Choroid plexus epithelial cell (primary cell): ENCODE data around the gene CDH18.
A peak's percentile ranks its signal among the peaks of the same experiment; 100 is the strongest.

ENCODE experiments used
- DNase-seq: peaks from one replicate; pipeline ENCODE4 v3.0.0-alpha.2; 2010; ENCODE audit warnings: low read depth
- H3K4me3 ChIP-seq: 2 replicates; pipeline ENCODE4 v1.5.1; 2011; ENCODE audit warnings: low read depth, mild to moderate bottlenecking, control low read depth, low read length, moderate library complexity
- CTCF ChIP-seq: conservative IDR thresholded peaks from 2 replicates; pipeline ENCODE4 v1.5.1; 2011; ENCODE audit warnings: low read depth, mild to moderate bottlenecking, control low read depth, inconsistent platforms, low read length, moderate library complexity

CDH18 gene, protein sequence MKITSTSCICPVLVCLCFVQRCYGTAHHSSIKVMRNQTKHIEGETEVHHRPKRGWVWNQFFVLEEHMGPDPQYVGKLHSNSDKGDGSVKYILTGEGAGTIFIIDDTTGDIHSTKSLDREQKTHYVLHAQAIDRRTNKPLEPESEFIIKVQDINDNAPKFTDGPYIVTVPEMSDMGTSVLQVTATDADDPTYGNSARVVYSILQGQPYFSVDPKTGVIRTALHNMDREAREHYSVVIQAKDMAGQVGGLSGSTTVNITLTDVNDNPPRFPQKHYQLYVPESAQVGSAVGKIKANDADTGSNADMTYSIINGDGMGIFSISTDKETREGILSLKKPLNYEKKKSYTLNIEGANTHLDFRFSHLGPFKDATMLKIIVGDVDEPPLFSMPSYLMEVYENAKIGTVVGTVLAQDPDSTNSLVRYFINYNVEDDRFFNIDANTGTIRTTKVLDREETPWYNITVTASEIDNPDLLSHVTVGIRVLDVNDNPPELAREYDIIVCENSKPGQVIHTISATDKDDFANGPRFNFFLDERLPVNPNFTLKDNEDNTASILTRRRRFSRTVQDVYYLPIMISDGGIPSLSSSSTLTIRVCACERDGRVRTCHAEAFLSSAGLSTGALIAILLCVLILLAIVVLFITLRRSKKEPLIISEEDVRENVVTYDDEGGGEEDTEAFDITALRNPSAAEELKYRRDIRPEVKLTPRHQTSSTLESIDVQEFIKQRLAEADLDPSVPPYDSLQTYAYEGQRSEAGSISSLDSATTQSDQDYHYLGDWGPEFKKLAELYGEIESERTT

DNA sequence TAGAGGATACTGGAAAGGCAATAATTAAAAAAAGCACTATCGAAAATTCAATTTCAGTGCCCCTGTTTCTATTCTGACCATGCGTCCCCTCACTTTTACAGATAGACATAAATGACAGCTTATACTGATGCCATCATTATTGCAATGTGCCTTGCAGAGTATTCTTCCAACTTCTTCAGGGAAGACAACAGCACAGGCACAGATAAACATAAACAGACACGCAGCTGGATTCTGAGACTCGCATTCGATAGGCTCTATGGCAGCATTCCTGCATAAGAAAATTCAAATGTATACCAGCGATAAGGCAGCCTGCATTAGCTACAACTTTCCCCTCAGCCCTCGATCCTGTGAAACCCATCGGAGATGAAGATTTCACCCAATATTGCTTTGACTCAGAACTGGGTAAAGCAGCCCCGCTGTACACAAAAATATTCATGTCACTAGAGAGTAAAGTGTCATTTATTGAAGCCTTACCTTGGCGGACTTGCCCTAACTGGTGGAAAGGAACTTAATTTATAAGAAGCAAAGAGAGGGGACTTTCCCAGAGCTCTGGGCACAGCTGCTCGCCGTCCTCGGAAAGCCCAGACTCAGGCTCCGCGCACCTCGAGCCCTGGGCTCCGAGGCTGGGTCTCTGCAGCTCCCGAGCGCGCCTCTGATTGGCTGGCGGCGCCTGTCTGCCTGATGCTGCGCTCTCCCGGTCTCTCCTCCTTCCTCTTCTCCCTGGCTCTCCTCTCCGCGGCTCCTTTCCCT lies at the start of gene CDH18:
CDH18 (minus strand) TSS at position 589 of the 750 bp plus-strand sequence. CDS start 149,214 bp downstream, outside the sequence.
- H3K4me3 ChIP-seq, result peak within 1 kb of the TSS; percentile 25
- no peak for TF ChIP-seq CTCF
- peak; percentile 39 for DNase-seq

- no peak overlapping the region for H3K4me3 ChIP-seq
- TF ChIP-seq CTCF, result no peak
- no peak for DNase-seq
Measured at GRCh38 chr5:20034717-20035116, 46.7 kb upstream of the CDH18 start.

GRCh38 chr5:20033881-20034280 lies 45.9 kb upstream of the CDH18 start:
- H3K4me3 ChIP-seq, result no peak overlapping the region
- DNase-seq, result no peak
- no peak for TF ChIP-seq CTCF

DNA sequence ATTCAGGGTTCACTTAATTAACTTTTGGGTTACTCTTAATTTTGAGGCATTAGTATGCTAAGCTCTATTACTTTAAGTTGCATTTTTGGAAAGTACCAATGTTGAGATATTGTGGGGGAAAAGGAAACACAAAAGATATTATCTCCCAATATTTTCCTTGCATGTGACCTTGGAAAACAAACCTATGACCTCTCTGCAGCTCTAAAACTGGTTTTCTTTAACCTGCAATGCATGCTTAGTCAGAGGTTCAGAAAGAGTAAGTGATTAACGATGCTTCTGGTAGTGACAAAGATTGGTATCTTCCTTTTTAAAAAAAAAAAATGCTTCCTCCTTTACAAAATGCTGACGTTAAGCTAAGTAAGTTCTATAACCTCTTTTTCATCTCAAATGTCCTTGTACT lies 44.9 kb upstream of the CDH18 start:
- no peak for TF ChIP-seq CTCF
- peak; percentile 3 for DNase-seq
- H3K4me3 ChIP-seq, result no peak overlapping the region

DNA sequence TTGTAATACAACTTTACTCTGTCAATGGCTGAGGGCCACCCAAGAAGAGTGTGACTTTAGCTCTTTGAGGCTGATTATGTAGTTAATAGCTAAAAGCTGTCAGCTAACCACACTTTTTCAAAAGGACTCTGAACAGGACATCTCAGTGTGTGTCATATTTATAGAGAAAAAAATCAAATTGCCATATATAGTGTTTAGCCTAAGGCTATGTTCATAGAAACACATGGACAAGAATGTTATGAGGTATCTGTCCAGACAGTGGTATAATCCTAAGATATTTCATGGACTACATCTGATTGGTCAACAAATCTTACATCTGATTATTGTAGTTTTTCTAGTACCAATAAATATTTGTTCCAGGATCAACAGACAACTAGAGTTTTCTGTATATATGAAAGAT lies 42.1 kb upstream of the CDH18 start:
- no peak for TF ChIP-seq CTCF
- H3K4me3 ChIP-seq, result no peak overlapping the region
- DNase-seq, result no peak

DNA sequence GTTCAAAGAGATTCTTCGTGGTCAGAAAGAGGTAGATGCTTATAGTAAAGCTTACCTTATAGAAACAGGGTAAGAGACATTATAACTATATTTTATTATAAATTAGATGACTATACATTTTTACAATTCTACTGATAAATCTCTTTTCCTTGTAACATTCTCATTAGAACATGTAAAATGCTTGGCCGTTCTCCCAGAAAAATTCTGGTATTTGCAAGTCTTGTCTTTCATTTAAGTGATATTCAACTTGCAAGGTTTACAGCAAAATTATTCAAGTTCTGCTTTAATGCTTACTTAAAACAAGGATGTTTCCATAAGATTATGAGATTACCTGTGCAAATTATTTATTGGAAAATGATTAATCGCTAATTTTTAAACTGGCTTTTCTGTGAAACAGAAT lies 41.3 kb upstream of the CDH18 start:
- DNase-seq, result no peak
- no peak overlapping the region for H3K4me3 ChIP-seq
- no peak for TF ChIP-seq CTCF
